DMS 273 (cell line): ENCODE data around the gene TESK2.
"Not testable (repeated sequence)": the region's sequence is repeated elsewhere in the genome, so short reads cannot be mapped to it uniquely, and the experiment has no call there.

Source experiments
- DNase-seq: peaks from one replicate; lab custom pipeline; 2025; ENCODE audit not compliant: unreplicated experiment; lab: John Stamatoyannopoulos, UW

Gene TESK2, protein sequence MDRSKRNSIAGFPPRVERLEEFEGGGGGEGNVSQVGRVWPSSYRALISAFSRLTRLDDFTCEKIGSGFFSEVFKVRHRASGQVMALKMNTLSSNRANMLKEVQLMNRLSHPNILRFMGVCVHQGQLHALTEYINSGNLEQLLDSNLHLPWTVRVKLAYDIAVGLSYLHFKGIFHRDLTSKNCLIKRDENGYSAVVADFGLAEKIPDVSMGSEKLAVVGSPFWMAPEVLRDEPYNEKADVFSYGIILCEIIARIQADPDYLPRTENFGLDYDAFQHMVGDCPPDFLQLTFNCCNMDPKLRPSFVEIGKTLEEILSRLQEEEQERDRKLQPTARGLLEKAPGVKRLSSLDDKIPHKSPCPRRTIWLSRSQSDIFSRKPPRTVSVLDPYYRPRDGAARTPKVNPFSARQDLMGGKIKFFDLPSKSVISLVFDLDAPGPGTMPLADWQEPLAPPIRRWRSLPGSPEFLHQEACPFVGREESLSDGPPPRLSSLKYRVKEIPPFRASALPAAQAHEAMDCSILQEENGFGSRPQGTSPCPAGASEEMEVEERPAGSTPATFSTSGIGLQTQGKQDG

GRCh38 chr1:45490626-45491486 is at the start of gene TESK2:
Gene TESK2, minus strand, starts transcription at chr1:45491163. Its CDS starts 33,378 bp downstream, at chr1:45457785.
- DNase-seq: peak; percentile 98

DNA sequence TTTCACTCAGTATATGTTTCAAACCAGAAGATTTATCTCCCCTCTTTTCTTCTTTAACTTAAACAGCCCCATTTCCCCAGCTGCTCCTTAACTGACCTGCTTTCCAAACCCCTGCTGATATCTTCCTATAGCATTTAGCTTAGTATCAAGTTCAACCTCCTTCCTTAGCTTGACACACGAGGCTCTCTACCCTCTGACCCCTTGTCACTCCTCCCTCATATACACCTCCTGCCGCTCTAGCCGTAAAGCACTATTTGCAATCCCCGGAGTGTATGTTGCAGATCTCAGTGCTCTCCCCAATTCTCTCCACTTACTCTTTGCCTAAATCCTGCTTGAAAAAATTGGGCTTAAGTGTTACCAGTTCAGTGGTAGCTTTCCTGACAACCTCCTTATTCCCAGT is 45.9 kb upstream of the TESK2 start:
- DNase-seq: no peak

DNA sequence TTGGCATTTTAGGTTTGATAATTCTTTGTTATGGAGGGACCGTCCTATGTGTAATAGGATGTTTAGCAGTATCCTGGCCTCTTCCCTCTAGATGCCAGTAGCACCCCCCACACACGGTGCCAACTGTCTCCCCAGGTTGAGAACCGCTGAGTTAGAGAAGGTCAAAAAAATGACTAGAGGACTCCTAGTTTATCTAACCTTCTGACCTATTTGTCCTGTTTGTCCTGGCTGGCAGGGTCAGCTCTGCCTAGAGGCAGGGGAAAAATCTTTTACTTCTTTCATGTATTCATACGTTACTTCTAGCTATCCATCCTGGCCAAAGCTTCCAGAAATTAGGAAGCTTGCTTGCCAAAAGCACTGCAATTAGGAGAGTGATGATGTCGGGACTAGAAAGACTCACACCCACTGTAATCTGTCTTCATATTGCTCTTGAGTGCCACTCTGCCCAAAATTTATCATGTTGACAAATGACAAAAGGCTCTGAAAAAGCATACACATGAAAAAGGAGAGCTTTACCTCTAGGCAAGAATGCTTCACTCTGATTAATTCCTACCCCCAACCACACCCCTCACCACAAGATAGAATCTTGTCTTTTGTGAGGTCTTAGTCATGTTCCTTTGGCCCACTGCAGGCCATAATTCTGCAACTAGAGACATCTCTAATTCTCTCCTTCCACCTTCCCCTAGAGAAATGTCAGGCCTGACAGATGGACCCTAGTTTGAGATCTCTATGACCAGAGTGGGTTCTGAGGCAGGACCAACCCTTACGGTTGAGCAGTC is 45.2 kb upstream of the TESK2 start:
- DNase-seq: no peak

DNA sequence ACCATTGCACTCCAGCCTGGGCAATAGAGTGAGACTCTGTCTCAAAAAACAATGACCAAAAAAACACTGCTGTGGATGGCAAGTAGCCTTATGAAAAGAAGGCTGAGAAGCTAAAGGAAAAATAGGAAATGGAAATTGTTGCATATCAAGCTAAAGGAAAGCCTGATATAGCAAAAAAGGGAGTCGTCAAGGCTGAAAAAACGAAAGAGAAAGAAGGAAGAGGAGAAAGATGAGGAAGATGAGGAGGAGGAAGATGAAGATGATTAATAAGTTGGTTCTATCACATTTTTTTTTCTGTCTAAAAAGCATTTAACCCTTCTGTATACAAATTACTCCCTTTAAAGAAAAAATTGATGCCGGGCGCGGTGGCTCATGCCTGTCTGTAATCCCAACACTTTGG is 40.9 kb upstream of the TESK2 start:
- DNase-seq: no peak

DNA sequence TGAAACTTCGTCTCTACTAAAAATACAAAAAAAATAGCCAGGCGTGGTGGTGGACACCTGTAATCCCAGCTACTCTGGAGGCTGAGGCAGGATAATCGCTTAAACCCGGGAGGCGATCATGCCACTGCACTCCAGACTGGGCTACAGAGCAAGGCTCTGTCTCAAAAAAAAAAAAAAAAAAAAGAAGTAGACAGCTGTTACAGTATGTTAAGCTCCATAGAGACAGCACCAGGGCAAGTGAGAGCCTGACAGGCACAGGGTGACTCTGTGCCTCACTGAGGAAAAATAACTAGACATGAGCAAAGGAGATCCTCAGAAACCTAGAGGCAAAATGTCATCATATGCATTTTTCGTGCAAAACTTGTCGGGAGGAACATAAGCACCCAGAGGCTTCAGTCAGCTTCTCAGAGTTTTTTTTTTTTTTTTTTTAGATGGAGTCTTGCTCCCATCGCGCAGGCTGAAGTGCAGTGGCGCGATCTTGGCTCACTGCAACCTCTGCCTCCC is 39.7 kb upstream of the TESK2 start:
- peak; percentile 25 for DNase-seq

- DNase-seq: no peak
Measured at GRCh38 chr1:45526135-45526644, 35.2 kb upstream of the TESK2 start.

- DNase-seq: not testable (repeated sequence)
Measured at GRCh38 chr1:45523975-45524374, 33.0 kb upstream of the TESK2 start.

- not testable (repeated sequence) for DNase-seq
Measured at GRCh38 chr1:45523516-45523915, 32.6 kb upstream of the TESK2 start.

DNA sequence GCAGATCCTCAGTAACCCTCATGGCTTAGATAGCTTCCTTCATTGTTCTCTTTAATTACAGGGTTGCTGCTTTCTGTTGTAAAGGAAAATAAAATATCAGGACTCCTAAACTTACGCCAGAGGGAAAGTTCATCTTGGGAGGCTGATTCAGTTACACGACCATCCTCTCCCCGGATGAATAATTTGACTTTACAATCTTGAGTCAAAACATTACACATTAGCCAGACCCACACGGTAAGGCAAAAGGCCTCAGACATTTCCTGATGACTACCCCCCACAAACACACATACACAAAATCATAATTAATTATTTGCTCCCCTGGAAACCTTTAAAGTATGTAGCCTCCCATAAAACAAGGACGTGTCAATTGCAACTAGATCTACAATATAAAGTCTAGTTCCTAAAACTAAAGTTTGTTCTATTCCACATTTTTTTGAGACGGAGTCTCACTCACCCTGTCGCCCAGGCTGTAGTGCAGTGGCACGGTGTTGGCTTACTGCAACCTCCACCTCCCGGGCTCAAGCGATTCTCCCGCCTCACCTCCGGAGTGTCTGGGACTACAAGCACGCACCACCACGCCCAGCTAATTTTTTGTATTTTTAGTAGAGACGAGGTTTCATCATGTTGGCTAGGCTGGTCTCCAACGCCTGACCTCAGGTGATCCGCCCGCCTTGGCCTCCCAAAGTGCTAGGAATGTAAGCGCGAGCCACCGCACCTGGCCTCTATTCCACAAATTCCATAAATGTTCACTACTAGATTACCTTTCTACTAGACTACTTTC is 31.6 kb upstream of the TESK2 start:
- DNase-seq: peak; percentile 66

DNA sequence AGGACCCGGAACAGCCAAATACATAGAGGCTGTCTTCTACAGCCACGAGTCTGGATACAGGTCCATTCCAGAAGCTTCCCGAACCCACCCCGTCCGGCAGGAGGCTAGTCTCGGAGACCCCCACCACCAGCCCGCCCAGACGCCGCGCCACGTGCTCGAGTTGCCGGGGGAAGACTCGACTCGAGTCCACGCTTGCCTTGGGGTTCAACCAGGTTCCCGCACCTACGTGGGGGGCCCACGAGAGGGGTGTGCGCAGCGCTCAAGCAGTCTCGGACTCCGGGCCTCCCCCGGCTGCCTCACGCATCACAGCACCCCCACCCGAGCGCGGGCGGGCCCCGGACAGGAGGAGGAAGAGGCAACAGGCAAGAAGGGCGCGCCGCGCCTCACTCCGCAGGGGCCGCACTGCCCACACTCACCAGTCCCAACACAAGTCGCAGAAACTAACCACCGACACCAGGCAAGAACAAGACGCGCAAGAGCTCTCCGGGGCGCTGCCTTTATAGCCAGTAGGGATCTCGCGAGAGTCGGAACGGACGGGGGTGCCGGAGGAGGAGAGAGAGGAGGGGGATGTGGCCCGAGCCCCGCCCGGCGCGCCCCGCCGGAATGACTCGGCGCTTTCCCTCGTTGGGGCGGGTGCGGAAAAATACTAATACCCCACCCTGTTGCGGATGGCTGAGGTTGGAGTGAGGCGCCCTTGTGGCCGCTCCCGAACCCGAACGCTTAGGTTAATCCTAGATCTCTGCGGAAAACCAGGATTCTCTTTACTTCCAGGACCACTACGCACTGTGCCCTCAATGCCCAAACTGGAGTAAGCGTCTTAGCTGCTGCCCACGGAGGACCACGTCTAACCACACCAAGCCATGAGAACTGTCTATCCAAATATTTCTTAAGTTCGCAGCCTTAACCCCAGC is 30.7 kb upstream of the TESK2 start, which contains the start of gene PRDX1:
PRDX1 (minus strand) TSS at position 472 of the 911 bp plus-strand sequence. CDS start 2,841 bp downstream, outside the sequence.
- peak; percentile 99 for DNase-seq

GRCh38 chr1:45519774-45520173 is 28.8 kb upstream of the TESK2 start:
- not testable (repeated sequence) for DNase-seq

DNA sequence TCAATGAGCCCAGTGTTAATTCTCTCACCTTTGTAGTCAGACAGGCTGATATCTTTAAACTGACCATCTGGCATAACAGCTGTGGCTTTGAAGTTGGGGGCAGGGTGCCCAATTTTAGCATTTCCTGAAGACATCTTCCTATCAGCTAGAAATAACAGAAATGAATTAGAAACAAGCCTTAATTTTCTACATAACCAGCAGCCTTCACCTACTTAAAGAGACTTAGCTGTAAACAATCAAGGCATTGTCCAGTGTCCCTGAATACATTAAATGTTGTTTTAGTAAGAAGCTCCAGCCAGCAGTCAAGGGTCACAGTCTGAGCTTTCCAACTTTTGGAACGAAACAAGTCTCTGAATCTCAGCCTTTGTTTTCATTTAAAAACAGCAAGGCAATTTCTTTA is 27.9 kb upstream of the TESK2 start:
- peak; percentile 91 for DNase-seq

GRCh38 chr1:45518366-45518765 is 27.4 kb upstream of the TESK2 start:
- DNase-seq: not testable (repeated sequence)

- DNase-seq: no peak
Measured at GRCh38 chr1:45516465-45516864, 25.5 kb upstream of the TESK2 start.

- DNase-seq: no peak
Measured at GRCh38 chr1:45516036-45516435, 25.1 kb upstream of the TESK2 start.

DNA sequence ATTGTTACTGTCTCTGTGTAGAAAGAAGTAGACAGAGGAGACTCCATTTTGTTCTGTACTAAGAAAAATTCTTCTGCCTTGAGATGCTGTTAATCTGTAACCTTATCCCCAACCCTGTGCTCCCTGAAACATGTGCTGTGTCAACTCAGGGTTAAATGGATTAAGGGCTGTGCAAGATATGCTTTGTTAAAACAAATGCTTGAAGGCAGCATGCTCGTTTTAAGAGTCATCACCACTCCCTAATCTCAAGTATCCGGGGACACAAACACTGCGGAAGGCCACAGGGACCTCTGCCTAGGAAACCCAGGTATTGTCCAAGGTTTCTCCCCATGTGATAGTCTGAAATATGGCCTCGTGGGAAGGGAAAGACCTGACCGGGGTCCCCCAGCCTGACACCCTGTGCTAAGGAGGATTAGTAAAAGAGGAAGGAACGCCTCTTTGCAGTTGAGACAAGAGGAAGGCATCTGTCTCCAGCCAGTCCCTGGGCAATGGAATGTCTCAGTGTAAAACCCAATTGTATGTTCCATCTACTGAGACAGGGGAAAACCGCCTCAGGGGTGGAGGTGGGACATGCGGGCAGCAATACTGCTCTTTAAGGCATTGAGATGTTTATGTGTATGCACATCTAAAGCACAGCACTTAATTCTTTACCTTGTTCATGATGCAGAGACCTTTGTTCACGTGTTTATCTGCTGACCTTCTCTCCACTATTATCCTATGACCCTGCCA is 22.7 kb upstream of the TESK2 start:
- not testable (repeated sequence) for DNase-seq

DNA sequence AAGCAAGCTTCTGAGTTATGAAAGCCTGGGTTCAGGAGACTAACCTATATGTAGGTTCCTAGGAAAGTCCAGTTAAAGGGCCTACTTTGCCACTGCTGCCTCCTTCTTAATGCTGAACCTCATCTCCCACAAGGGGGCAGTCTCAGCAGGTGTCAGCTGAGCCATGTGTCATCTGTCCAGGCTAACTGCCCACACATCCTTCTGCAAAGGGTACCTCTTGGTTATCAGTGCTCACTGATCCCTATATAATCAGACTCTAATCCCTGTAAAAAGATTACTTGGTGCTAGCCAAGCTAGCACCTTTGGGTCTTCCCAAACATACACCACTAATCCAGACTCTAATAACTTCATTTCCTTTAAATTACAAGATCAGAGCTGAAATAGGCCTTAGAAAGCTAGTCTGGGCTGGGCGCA is 21.7 kb upstream of the TESK2 start:
- peak; percentile 80 for DNase-seq
